ENCODE measurements around the gene GATA5.

GRCh38 chr20:62501801-62502495 lies 26.2 kb upstream of the GATA5 start:
- TF ChIP-seq POLR2A (IDR thresholded peaks at IDR 0.05; ENCODE audit: low read depth, low read length) (peak; percentile 35; the same call in 1 of the 2 replicates), POLR2AphosphoS5 (IDR thresholded peaks at IDR 0.05; ENCODE audit: low read depth, low read length) (peak; percentile 42; the same call in 1 of the 2 replicates)

Measured in GM12892 (cell line).